MM.1S (cell line): ENCODE measurements around the gene IRS2.

Experiments used
- EZH2 ChIP-seq: fragments of 300-600 bp; sonication (generic); optimal IDR thresholded peaks from 2 replicates; pipeline ENCODE3; 2017; ENCODE audit warnings: low read depth, mild to moderate bottlenecking, antibody characterized with exemption, low read length, mixed read lengths
- EZH2phosphoT487 ChIP-seq: fragments of 300-600 bp; sonication (generic); IDR thresholded peaks from 2 replicates; pipeline ENCODE4 v1.6.1; 2018; ENCODE audit warnings: antibody characterized with exemption, low read length
- TF ChIP-seq, protein P1 (sequence below): fragments of 300-600 bp; sonication (generic); IDR thresholded peaks from 2 replicates; pipeline ENCODE4 v1.5.1; 2016; ENCODE audit warnings: antibody characterized with exemption, low read length, mixed read lengths

DNA sequence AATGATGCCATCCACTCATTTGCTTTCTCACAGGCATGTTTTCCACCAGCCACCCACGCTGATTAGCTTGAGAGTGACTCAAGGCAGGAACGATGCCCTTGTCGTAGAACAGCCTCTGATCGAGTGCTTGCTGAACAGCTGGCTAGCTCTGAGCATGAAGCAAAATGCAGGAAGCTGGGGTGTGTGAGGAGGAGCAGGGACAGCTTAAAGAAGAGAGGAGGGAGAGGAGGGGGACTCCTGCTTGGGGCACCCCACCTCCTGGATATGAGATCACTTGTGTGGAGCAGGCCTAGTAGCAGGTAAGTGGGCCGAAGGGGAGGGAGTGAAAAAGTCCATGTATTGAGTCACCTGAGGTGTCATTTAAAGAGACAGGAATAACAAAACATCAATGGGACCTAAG lies 48.8 kb downstream of the IRS2 start:
- TF ChIP-seq, protein P1, sequence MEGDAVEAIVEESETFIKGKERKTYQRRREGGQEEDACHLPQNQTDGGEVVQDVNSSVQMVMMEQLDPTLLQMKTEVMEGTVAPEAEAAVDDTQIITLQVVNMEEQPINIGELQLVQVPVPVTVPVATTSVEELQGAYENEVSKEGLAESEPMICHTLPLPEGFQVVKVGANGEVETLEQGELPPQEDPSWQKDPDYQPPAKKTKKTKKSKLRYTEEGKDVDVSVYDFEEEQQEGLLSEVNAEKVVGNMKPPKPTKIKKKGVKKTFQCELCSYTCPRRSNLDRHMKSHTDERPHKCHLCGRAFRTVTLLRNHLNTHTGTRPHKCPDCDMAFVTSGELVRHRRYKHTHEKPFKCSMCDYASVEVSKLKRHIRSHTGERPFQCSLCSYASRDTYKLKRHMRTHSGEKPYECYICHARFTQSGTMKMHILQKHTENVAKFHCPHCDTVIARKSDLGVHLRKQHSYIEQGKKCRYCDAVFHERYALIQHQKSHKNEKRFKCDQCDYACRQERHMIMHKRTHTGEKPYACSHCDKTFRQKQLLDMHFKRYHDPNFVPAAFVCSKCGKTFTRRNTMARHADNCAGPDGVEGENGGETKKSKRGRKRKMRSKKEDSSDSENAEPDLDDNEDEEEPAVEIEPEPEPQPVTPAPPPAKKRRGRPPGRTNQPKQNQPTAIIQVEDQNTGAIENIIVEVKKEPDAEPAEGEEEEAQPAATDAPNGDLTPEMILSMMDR, result no peak
- TF ChIP-seq EZH2 (no peak), EZH2phosphoT487 (no peak)
